ENCODE results near the gene ADAM23. TPM values are rescaled to one million over a fixed set of nuclear protein-coding genes. Genes with fewer than 3 reads are reported as not detected.
A peak's percentile ranks its signal among the peaks of the same experiment; 100 is the strongest.
"Not testable (repeated sequence)": the region's sequence is repeated elsewhere in the genome, so short reads cannot be mapped to it uniquely, and the experiment has no call there.

ADAM23 gene
- total and polyA plus RNA-seq, 2 of the 13 experiments (the other 11 are each of a cell fraction or from before 2014, with no cell fraction given) = 0.04 TPM; not detected in 1

- TF ChIP-seq, protein P1, sequence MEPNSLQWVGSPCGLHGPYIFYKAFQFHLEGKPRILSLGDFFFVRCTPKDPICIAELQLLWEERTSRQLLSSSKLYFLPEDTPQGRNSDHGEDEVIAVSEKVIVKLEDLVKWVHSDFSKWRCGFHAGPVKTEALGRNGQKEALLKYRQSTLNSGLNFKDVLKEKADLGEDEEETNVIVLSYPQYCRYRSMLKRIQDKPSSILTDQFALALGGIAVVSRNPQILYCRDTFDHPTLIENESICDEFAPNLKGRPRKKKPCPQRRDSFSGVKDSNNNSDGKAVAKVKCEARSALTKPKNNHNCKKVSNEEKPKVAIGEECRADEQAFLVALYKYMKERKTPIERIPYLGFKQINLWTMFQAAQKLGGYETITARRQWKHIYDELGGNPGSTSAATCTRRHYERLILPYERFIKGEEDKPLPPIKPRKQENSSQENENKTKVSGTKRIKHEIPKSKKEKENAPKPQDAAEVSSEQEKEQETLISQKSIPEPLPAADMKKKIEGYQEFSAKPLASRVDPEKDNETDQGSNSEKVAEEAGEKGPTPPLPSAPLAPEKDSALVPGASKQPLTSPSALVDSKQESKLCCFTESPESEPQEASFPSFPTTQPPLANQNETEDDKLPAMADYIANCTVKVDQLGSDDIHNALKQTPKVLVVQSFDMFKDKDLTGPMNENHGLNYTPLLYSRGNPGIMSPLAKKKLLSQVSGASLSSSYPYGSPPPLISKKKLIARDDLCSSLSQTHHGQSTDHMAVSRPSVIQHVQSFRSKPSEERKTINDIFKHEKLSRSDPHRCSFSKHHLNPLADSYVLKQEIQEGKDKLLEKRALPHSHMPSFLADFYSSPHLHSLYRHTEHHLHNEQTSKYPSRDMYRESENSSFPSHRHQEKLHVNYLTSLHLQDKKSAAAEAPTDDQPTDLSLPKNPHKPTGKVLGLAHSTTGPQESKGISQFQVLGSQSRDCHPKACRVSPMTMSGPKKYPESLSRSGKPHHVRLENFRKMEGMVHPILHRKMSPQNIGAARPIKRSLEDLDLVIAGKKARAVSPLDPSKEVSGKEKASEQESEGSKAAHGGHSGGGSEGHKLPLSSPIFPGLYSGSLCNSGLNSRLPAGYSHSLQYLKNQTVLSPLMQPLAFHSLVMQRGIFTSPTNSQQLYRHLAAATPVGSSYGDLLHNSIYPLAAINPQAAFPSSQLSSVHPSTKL (CRISPR knock-in tag; IDR thresholded peaks at IDR 0.05) = peak; percentile 52; the same call in 1 of the 2 replicates
- TF ChIP-seq FOSL2 (CRISPR knock-in tag; IDR thresholded peaks at IDR 0.05) = 0 out of 2 replicates have a peak, but pooled peaks have one; percentile 8
- TF ChIP-seq EP300 (IDR thresholded peaks at IDR 0.05; ENCODE audit: low read depth in 2 of 2, low read length in 2 of 2) = peak in 1 of 2 experiments; percentile 66; a peak in 2 of 4 replicates
- TF ChIP-seq EP300 (CRISPR knock-in tag; IDR thresholded peaks at IDR 0.05; ENCODE audit: borderline replicate concordance) = peak; percentile 63; the same call in 1 of the 2 replicates
- TF ChIP-seq MAFF (IDR thresholded peaks at IDR 0.05; ENCODE audit: low read depth, low read length) = peak; percentile 97
- TF ChIP-seq RCOR2 (CRISPR knock-in tag; IDR thresholded peaks at IDR 0.05) = 0 out of 2 replicates have a peak, but pooled peaks have one; percentile 19
- TF ChIP-seq CEBPG (CRISPR knock-in tag; IDR thresholded peaks at IDR 0.05) = peak; percentile 74
- TF ChIP-seq, protein P2, sequence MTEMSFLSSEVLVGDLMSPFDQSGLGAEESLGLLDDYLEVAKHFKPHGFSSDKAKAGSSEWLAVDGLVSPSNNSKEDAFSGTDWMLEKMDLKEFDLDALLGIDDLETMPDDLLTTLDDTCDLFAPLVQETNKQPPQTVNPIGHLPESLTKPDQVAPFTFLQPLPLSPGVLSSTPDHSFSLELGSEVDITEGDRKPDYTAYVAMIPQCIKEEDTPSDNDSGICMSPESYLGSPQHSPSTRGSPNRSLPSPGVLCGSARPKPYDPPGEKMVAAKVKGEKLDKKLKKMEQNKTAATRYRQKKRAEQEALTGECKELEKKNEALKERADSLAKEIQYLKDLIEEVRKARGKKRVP (CRISPR knock-in tag; IDR thresholded peaks at IDR 0.05) = 0 out of 4 replicates have a peak, but pooled peaks of 1 of the 2 experiments have one; percentile 25
- 0 out of 2 replicates have a peak, but pooled peaks have one; percentile 22 for TF ChIP-seq FOXP4 (CRISPR knock-in tag; IDR thresholded peaks at IDR 0.05)
- TF ChIP-seq PPARG (CRISPR knock-in tag; conservative IDR thresholded peaks at IDR 0.05) = 0 out of 2 replicates have a peak, but pooled peaks have one; percentile 16
- TF ChIP-seq, protein P3, sequence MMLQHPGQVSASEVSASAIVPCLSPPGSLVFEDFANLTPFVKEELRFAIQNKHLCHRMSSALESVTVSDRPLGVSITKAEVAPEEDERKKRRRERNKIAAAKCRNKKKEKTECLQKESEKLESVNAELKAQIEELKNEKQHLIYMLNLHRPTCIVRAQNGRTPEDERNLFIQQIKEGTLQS (CRISPR knock-in tag; IDR thresholded peaks at IDR 0.05) = peak; percentile 51; the same call in 1 of the 2 replicates
- TF ChIP-seq ARID2 (CRISPR knock-in tag; IDR thresholded peaks at IDR 0.05; ENCODE audit: borderline replicate concordance) = 0 out of 2 replicates have a peak, but pooled peaks have one; percentile 48
- TF ChIP-seq TARDBP (CRISPR knock-in tag; IDR thresholded peaks at IDR 0.05) = peak; percentile 35; the same call in 1 of the 2 replicates
- peak; percentile 53; the same call in 1 of the 2 replicates for TF ChIP-seq TCF7 (IDR thresholded peaks at IDR 0.05; ENCODE audit: low read depth)
- TF ChIP-seq FOXA1 (IDR thresholded peaks at IDR 0.05) = 0 out of 2 replicates have a peak, but pooled peaks have one; percentile 41
- TF ChIP-seq FOXA1 (CRISPR knock-in tag; IDR thresholded peaks at IDR 0.05) = peak; percentile 80
- peak; percentile 95 for TF ChIP-seq NFE2L2 (IDR thresholded peaks at IDR 0.05; ENCODE audit: low read length)
- not testable (repeated sequence) for TF ChIP-seq SOX13 (IDR thresholded peaks at IDR 0.05)
- TF ChIP-seq SOX13 (CRISPR knock-in tag; conservative IDR thresholded peaks at IDR 0.05 in 1 of 2, IDR thresholded peaks at IDR 0.05 in 1 of 2) = peak in 1 of 2 experiments; percentile 40; a peak in 1 of 4 replicates
- TF ChIP-seq ZNF460 (CRISPR knock-in tag; IDR thresholded peaks at IDR 0.05; ENCODE audit: borderline replicate concordance) = peak; percentile 73; the same call in 1 of the 2 replicates
- TF ChIP-seq KDM1A (CRISPR knock-in tag; IDR thresholded peaks at IDR 0.05) = peak; percentile 52; the same call in 1 of the 2 replicates
- 0 out of 2 replicates have a peak, but pooled peaks have one; percentile 10 for TF ChIP-seq THAP11 (CRISPR knock-in tag; IDR thresholded peaks at IDR 0.05)
- TF ChIP-seq CEBPB (IDR thresholded peaks at IDR 0.05; ENCODE audit: borderline replicate concordance, low read depth, low read length) = peak; percentile 32; the same call in 1 of the 2 replicates
Observed at GRCh38 chr2:206402956-206403569, 40.3 kb upstream of the ADAM23 start (continued).

All from HepG2 (cell line).